ENCODE measurements around the gene NLRP1.

The NLRP1 gene

DNA sequence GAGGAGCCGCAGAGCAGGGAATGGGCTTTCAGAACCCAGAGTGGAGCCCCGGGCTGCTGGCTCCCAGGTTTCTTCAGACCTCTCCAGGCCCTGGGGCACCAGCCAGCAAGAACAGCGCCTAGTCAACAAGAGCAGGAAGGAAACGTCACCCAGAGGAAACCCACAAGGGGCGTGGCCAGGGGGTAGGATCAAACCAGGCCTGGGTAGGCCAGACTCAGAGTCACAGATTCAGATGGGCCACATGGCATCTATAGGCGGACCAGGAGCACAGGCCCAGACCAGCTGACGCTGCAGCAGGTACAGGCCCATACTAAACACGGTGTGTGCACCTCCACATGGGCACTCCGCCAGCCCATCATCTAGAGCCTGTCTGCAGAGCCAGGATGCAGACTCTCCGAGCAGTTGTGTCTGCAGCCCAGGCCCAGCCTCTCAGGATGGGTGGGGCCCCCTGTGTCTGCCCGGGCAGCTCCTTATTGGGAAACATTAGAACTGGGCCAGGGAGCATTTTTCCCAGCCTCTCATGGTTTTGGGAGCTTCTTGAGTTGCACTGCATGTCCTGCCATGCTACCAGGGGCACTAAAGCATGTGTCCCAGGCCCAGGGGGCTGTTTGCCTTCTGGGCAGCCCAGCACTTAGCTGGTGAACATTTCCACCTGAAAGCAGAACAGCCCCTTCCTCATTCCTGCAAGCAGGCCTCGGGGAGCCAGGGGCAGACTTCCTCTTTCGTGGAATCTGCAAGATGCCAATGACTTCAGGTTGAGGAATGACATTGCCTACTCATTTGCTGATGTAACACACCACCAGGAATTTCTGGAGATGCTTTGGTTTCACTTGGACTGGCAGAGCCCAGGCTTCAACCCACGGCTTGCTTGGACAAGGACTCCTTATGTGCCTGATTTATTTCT lies at the start of gene NLRP1:
TSS of gene NLRP1 (minus strand) at position 127 of the 904 bp plus-strand sequence. CDS start 552 bp downstream, outside the sequence.
- TF ChIP-seq POLR2A (IDR thresholded peaks at IDR 0.05; ENCODE audit: low read depth, low read length): peak; percentile 30; the same call in 1 of the 2 replicates
- peak; percentile 84 for DNase-seq (ENCODE audit: insufficient read length, low spot score)
- no peak for FAIRE-seq

DNA sequence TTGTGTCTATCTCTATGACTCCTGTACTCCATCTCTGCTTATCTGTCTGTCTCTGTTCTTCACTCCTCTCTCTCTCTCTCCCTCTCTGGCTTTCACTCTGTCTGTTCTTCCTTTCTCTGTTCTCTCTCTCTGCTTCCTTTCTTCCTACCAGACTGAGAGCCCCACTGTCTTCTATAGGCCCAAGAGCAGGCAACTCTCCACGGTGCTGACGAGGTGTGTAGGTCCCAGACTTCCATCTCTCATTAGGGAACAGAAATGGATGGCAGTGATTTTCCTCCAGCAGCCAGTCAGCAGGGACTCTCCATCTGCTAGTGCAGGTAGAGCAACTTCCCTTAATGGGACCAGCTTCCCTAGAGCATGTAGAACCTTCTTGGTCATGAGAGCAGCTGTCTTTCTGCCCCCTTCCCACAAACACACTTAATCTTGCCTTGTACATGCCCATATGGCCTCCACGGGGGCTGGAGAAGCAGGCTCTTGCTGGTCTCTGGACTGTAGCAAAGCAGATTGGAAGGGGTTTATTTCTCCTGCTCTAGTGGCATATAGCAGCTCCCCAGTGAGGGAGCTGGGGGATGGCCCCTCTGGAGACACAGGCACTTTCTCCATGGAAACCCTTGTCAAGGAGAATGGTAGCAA lies 47.8 kb upstream of the NLRP1 start:
- no peak for DNase-seq (ENCODE audit: insufficient read length, low spot score)
- no peak for FAIRE-seq
- no peak for TF ChIP-seq POLR2A (IDR thresholded peaks at IDR 0.05; ENCODE audit: low read depth, low read length)

DNA sequence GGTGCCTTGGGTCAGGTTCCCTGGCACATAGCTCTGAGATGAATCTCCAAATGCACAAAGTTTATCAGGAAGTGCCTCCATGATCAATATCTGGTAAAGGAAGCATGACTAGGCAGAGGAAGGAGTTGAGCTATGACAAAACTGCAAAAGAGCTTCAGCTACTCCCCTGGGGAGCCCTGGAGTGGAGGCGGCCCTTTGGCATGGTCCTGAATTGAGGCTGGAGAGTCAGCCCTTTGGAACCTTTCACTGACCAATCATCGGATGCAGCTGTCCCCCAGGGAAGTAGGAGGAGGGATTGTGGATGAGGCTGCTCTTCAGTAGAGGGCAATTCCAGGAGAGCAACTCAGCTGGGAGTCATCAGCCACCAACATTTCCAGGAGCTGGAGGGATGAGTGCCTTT lies 46.1 kb upstream of the NLRP1 start:
- TF ChIP-seq POLR2A (IDR thresholded peaks at IDR 0.05; ENCODE audit: low read depth, low read length): no peak
- FAIRE-seq: no peak
- DNase-seq (ENCODE audit: insufficient read length, low spot score): no peak

DNA sequence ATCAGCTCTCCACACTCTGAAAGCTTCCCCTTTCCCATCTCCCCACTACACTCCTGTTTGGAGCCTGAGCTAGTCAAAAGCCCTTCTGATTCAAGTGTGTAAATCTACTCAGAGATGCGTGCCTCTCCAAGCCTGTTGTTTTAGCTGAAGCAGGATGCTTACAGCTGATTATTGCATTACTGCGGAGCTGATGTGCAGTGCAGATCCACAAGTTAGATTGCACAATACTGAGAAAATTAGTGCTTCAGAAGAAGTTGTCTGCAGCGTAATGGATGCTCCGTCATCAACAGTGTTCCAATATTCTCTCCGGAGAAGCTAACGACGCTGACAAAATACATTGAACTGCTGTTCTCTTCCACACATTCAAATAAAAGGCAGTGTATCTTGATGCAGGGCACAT lies 44.8 kb upstream of the NLRP1 start:
- FAIRE-seq (no peak), DNase-seq (ENCODE audit: insufficient read length, low spot score) (no peak)
- no peak for TF ChIP-seq POLR2A (IDR thresholded peaks at IDR 0.05; ENCODE audit: low read depth, low read length)

DNA sequence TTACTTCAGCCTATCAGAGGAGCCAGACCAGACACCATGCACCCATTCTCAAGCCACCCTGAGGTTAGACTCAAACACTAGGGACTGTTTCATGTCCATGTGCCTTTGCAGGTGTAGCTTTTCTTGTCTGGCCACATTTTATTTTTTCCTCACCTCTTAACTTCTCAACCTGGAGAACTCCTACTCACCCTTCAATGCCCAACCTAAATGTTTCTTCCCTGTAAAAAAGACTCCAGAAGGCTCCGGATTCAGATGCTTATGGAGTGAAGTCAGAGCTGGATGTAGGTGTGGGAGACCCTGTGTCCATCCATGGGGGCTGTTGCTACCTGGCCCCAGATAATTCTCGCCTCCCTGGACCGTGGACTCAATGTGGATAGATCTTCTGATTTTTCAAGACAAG lies 44.0 kb upstream of the NLRP1 start:
- FAIRE-seq: no peak
- DNase-seq (ENCODE audit: insufficient read length, low spot score): no peak
- no peak for TF ChIP-seq POLR2A (IDR thresholded peaks at IDR 0.05; ENCODE audit: low read depth, low read length)

DNA sequence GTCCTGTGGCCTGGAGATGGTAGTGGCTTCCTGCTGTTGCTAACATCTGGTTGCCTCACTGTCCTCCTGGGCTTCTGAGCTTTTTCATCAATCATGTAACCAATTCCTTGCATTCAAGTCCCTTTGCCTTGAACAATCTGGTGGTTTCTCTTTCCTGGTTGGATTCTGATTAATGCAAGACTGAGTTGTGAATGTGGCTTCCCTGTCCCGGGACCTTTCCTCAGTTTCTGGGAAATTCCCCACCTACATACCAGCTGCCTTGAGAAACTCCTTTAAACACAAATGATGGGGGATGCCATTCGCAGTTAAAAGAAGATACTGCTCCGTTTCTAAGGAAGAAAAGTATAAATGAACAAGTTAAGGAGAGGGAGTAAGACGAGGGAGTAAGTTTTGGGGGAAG lies 39.9 kb upstream of the NLRP1 start:
- DNase-seq (ENCODE audit: insufficient read length, low spot score): no peak
- no peak for FAIRE-seq
- TF ChIP-seq POLR2A (IDR thresholded peaks at IDR 0.05; ENCODE audit: low read depth, low read length): no peak

DNA sequence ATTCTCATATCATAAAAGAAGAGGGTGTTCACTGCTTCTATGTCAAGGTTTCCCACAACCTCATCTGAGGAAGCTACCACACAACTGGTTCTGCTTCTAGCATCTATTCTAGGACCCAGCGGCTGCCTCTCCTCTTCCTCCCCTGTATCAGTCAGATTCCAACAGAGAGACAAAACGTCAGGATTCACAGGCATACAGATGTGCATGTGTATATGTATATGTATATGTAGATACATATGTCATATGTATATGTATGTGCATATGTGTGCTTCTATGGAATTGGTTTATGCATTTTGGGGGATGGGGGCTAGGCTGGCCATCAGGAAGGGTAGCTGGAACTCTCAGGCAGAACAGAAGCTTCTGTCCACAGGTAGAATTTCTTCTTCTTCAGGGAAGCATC lies 37.4 kb upstream of the NLRP1 start:
- no peak for FAIRE-seq
- DNase-seq (ENCODE audit: insufficient read length, low spot score): no peak
- no peak for TF ChIP-seq POLR2A (IDR thresholded peaks at IDR 0.05; ENCODE audit: low read depth, low read length)

DNA sequence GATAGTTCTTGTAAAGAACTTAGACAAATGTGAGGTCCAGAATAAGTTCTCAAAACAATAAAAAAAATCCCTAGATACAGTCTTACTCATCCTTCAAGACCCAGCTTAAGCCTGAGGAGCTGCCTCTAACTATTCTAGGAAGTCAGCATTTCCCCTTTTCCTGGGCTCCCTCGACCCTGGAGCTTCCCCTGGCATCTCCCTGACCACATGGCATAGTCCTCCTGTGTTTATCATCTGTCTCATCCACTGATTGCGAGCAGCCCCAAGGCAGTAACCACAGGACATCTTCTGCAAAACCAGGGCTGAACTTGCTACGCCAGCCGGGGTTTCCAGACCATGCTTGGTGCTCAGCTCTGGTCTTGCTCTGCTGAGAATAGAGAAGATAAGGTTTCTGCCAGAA lies 36.7 kb upstream of the NLRP1 start:
- DNase-seq (ENCODE audit: insufficient read length, low spot score): no peak
- no peak for FAIRE-seq
- TF ChIP-seq POLR2A (IDR thresholded peaks at IDR 0.05; ENCODE audit: low read depth, low read length): no peak

DNA sequence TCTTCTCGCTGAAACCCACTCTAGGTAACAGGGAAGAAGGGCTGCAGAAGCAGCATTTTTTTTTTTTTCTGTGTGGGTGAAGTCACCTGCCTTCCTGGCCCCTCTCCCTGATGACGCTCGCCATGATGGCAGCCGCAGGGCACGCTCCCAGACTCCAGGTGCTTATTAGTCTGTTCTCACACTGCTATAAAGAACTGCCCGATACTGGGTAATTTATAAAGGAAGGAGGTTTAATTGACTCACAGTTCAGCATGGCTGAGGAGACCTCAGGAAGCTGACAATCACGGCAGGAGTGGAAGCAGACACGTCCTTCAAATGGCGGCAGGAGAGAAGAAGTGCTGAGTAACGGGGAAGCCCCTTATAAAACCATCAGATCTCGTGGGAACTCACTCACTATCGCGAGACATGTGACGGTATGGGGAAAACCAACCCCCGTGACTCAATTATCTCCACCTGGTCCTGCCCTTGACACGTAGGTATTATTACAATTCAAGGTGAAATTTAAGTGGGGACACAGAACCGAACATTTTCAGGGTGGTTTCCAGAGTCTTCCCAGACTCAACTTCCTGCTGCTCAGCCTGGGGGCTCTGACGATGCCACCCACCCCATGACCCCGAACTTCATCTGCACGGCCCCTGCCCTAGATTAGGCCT lies 34.9 kb upstream of the NLRP1 start:
- TF ChIP-seq POLR2A (IDR thresholded peaks at IDR 0.05; ENCODE audit: low read depth, low read length): peak; percentile 57
- FAIRE-seq: no peak
- peak; percentile 29 for DNase-seq (ENCODE audit: insufficient read length, low spot score)

DNA sequence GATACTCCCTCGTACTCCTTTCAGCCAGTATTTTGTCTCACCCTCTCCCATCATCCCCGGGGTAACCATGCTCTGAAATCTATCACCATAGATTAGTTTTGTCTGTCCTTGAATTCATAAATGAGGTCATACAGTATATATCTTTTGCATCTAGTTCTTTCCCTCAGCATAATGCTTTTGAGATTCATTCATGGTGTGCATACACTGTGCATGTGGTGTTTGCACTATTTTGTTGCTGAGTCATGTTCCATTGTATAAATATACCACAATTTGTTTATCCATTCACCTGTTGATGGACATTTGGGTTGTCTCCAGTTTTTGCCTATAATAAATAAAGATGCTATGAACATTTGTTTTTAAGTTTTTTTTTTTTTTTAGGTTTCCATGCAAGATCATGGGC lies 34.2 kb upstream of the NLRP1 start:
- FAIRE-seq: no peak
- no peak for DNase-seq (ENCODE audit: insufficient read length, low spot score)
- no peak for TF ChIP-seq POLR2A (IDR thresholded peaks at IDR 0.05; ENCODE audit: low read depth, low read length)

DNA sequence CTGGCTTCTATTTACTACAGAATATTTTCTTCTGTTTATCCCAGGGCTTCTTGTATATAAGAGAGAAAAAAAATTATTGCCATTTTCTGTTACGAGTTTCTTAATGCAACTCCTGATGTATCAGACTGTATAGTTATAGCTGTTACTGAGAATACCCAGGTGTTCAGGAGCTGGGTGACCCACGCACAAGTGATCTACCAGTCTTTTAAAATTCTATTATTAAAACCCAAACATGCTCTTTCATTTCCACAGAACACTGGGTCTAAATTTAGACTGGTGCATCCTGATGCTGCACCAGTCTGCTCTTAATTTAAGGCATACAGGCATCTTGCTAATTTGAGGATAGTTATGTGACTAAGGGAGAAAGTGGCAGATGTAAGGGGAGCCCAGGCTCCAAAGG lies 31.2 kb upstream of the NLRP1 start:
- TF ChIP-seq POLR2A (IDR thresholded peaks at IDR 0.05; ENCODE audit: low read depth, low read length): no peak
- no peak for DNase-seq (ENCODE audit: insufficient read length, low spot score)
- no peak for FAIRE-seq

DNA sequence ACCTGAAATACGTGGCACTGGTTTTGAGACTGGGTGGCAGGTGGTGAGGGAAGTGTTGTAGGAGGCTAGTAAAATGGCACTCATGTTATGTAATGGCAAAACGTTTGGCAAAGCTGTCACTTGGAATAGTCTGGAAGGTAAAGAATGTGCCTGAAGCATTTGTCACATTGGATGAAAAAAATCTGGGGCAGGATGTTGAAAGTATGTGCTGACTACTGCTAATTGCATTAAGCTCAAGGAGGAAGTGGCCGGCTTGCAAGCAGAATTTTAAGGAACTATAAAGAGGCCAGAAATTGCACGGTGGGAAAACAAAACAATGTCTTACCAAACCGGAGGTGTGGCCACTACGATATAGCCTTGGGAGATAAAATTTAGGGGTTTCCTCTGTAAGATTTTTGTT lies 26.6 kb upstream of the NLRP1 start:
- TF ChIP-seq POLR2A (IDR thresholded peaks at IDR 0.05; ENCODE audit: low read depth, low read length): no peak
- FAIRE-seq (no peak), DNase-seq (ENCODE audit: insufficient read length, low spot score) (no peak)

DNA sequence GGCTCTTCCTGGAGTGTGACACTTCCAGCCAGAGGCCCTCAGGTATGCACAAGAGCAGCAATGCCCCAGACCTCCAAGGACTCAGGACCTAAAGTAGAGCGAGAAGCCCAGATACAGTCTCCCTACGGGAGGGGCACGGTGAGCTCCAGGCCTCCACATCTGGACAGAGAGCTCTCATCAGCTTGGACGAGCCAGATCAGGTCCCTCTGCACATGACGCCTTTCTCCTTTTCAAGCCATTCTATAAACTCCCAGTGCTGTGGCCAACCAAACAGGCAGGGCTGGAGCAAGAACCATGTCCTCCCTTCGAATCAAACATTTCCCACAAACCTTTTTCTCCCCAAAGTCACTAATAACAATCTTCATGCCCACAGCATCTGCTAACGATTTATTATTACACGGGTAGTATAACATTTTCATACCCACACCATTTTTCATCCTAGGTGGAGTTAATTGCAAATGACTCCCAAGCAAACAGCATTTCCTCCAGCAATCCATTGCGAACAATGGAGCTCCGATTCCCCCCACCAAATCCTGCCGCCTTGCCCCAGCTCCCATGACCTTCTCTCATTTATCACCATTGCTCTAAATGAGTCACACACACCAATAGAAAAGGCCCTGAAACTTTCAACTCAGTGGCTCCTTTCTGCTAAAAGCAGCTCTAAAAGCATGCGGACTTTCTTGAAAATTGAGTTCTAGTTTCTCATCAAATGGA lies 24.2 kb upstream of the NLRP1 start:
- no peak for FAIRE-seq

DNA sequence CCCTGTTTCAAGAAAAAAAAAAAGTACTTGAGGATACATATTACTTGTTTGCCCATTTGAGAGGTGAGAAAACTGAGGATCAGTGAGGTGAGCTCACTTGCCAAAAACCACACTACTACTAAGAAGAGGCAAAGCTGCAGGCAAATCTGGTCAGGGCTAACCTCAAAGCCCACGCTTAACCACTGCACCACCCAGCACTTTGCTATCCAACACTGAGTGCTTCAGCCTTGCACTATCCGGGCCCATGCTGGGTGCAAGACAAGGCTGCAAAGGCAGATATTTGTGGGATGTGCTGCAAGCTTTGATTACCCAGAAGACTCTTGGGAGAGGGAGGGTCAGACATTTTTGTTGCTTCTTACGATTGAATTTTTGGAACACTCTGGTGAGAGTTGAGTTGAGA lies 23.6 kb upstream of the NLRP1 start:
- TF ChIP-seq POLR2A (IDR thresholded peaks at IDR 0.05; ENCODE audit: low read depth, low read length): no peak
- FAIRE-seq: no peak

More for the DNA sequence above, 24.2 kb upstream of the NLRP1 start:
- no peak for DNase-seq (ENCODE audit: insufficient read length, low spot score)
- no peak for TF ChIP-seq POLR2A (IDR thresholded peaks at IDR 0.05; ENCODE audit: low read depth, low read length)

More for the DNA sequence above, 23.6 kb upstream of the NLRP1 start:
- no peak for DNase-seq (ENCODE audit: insufficient read length, low spot score)
